Muscle of leg (tissue), 11 donors: Measurements from ENCODE around the gene ZGPAT. TPM values are rescaled to one million over a fixed set of nuclear protein-coding genes. Genes with fewer than 3 reads are reported as not detected.

Source experiments
- DNase-seq: peaks from one replicate; pipeline ENCODE4 v3.0.0; 2013
- H3K27ac ChIP-seq: one replicate; pipeline ENCODE4 v1.5.1; 2013; ENCODE audit warnings: mild to moderate bottlenecking, low read length, control low read depth
- H3K27me3 ChIP-seq: one replicate; pipeline ENCODE4 v1.6.1; 2013; ENCODE audit warnings: low read length; ENCODE audit not compliant: control insufficient read depth, insufficient read depth
- H3K36me3 ChIP-seq: one replicate; pipeline ENCODE4 v1.6.1; 2013; ENCODE audit warnings: low read length; ENCODE audit not compliant: control insufficient read depth, insufficient read depth
- H3K4me1 ChIP-seq: one replicate; pipeline ENCODE4 v1.6.1; 2013; ENCODE audit warnings: low read length; ENCODE audit not compliant: control insufficient read depth, insufficient read depth
- H3K4me3 ChIP-seq: one replicate; pipeline ENCODE4 v1.5.1; 2013; ENCODE audit warnings: low read length, control low read depth
- H3K9me3 ChIP-seq: replicated peaks from 2 replicates; pipeline ENCODE4 v1.6.1; 2013; ENCODE audit warnings: low read depth, low read length; ENCODE audit not compliant: control insufficient read depth
- WGBS: methylation state at CpG from one replicate; pipeline ENCODE4 v1.1.5; 2013; ENCODE audit warnings: missing lambda C conversion rate; ENCODE audit not compliant: insufficient coverage; 5-methylcytosine and 5-hydroxymethylcytosine counted together
- polyA plus RNA-seq, 8 donors: library from polyadenylated mRNA; unstranded; fragments of 120-200 nt; gene quantifications; one replicate each; pipeline versions ENCODE4 v1.2.1 to v1.2.3, GENCODE V29; 2013; ENCODE audit warnings: inconsistent platforms in 1 of 8, low replicate concordance in 1 of 8; ENCODE audit not compliant: insufficient read length in 8 of 8, insufficient read depth in 1 of 8
- total RNA-seq: library from RNA; stranded (reverse); fragments of 120-200 nt; gene quantifications from one replicate; pipeline ENCODE4 v1.2.4, GENCODE V29; 2013

Gene ZGPAT
- total and polyA plus RNA-seq, 9 donors = 13.0 to 18.2 (median 16.2) TPM

- WGBS = 74% methylated on average over 8 of the region's 15 CpGs
- no peak overlapping the region for H3K4me3 ChIP-seq
- no peak for DNase-seq
- H3K36me3 ChIP-seq = peaks cover 42% of the 10 kb centered on the region
- H3K27me3 ChIP-seq = no peaks in the 10 kb centered on the region
- H3K27ac ChIP-seq = no peak overlapping the region
- H3K9me3 ChIP-seq = no peaks in the 10 kb centered on the region
- H3K4me1 ChIP-seq = peaks cover 29% of the 10 kb centered on the region
Observed at GRCh38 chr20:63703471-63703975, 4.3 kb upstream of the ZGPAT start.

GRCh38 chr20:63703976-63704748, 3.7 kb upstream of the ZGPAT start:
- peaks cover 46% of the 10 kb centered on the region for H3K36me3 ChIP-seq
- H3K9me3 ChIP-seq = no peaks in the 10 kb centered on the region
- H3K4me1 ChIP-seq = peaks cover 29% of the 10 kb centered on the region
- H3K27ac ChIP-seq = no peak overlapping the region
- DNase-seq = peak; percentile 4
- no peak overlapping the region for H3K4me3 ChIP-seq
- H3K27me3 ChIP-seq = no peaks in the 10 kb centered on the region
- 90% methylated on average over 10 of the region's 11 CpGs for WGBS

GRCh38 chr20:63704749-63705117, 3.1 kb upstream of the ZGPAT start:
- peaks cover 23% of the 10 kb centered on the region for H3K4me1 ChIP-seq
- H3K36me3 ChIP-seq = peaks cover 51% of the 10 kb centered on the region
- WGBS = 80% methylated on average over 6 of the region's 6 CpGs
- no peak for DNase-seq
- no peak overlapping the region for H3K4me3 ChIP-seq
- H3K27me3 ChIP-seq = no peaks in the 10 kb centered on the region
- no peaks in the 10 kb centered on the region for H3K9me3 ChIP-seq
- H3K27ac ChIP-seq = no peak overlapping the region

GRCh38 chr20:63705232-63706026, 2.4 kb upstream of the ZGPAT start:
- H3K27ac ChIP-seq = no peak overlapping the region
- 91% methylated on average over 8 of the region's 8 CpGs for WGBS
- H3K36me3 ChIP-seq = peaks cover 53% of the 10 kb centered on the region
- DNase-seq = no peak
- no peaks in the 10 kb centered on the region for H3K9me3 ChIP-seq
- peaks cover 18% of the 10 kb centered on the region for H3K4me1 ChIP-seq
- H3K4me3 ChIP-seq = no peak overlapping the region
- H3K27me3 ChIP-seq = no peaks in the 10 kb centered on the region

- peaks cover 57% of the 10 kb centered on the region for H3K36me3 ChIP-seq
- peak overlapping the region; percentile 82 for H3K4me3 ChIP-seq
- DNase-seq = no peak
- H3K27ac ChIP-seq = no peak overlapping the region
- WGBS = 85% methylated on average over 6 of the region's 12 CpGs
- H3K4me1 ChIP-seq = peaks cover 18% of the 10 kb centered on the region
- H3K27me3 ChIP-seq = no peaks in the 10 kb centered on the region
- H3K9me3 ChIP-seq = no peaks in the 10 kb centered on the region
Observed at GRCh38 chr20:63706027-63706695, 1.7 kb upstream of the ZGPAT start.

- 3% methylated on average over 56 of the region's 56 CpGs for WGBS
- DNase-seq = peak; percentile 39
- peak overlapping the region; percentile 72 for H3K27ac ChIP-seq
- H3K27me3 ChIP-seq = no peaks in the 10 kb centered on the region
- H3K4me1 ChIP-seq = peaks cover 18% of the 10 kb centered on the region
- peak overlapping the region; percentile 82 for H3K4me3 ChIP-seq
- no peaks in the 10 kb centered on the region for H3K9me3 ChIP-seq
- H3K36me3 ChIP-seq = peaks cover 59% of the 10 kb centered on the region
Observed at GRCh38 chr20:63706852-63707557, 834 bp upstream of the ZGPAT start.

GRCh38 chr20:63708301-63709148, 686 bp downstream of the ZGPAT start:
- peak overlapping the region; percentile 21 for H3K27ac ChIP-seq
- H3K4me3 ChIP-seq = peak overlapping the region; percentile 82
- 18% methylated on average over 61 of the region's 67 CpGs for WGBS
- peak; percentile 22 for DNase-seq
- H3K36me3 ChIP-seq = peaks cover 60% of the 10 kb centered on the region
- H3K4me1 ChIP-seq = peaks cover 18% of the 10 kb centered on the region
- H3K9me3 ChIP-seq = no peaks in the 10 kb centered on the region
- H3K27me3 ChIP-seq = no peaks in the 10 kb centered on the region

GRCh38 chr20:63709149-63709527, 1.3 kb downstream of the ZGPAT start:
- Histone ChIP-seq H3K9me3 (no peaks in the 10 kb centered on the region), H3K27ac (no peak overlapping the region), H3K4me1 (peaks cover 18% of the 10 kb centered on the region), H3K4me3 (no peak overlapping the region), H3K36me3 (peaks cover 56% of the 10 kb centered on the region), H3K27me3 (no peaks in the 10 kb centered on the region)
- 84% methylated on average over 12 of the region's 17 CpGs for WGBS
- DNase-seq = no peak

GRCh38 chr20:63711085-63711645, 3.3 kb downstream of the ZGPAT start:
- Histone ChIP-seq H3K27ac (no peak overlapping the region), H3K4me1 (peaks cover 16% of the 10 kb centered on the region), H3K27me3 (no peaks in the 10 kb centered on the region), H3K9me3 (peaks cover 11% of the 10 kb centered on the region), H3K4me3 (no peak overlapping the region), H3K36me3 (peaks cover 43% of the 10 kb centered on the region)
- WGBS = 82% methylated on average over 10 of the region's 12 CpGs
- no peak for DNase-seq
